Activated B cell treated with CpG ODN at 0.5 μM for 24 hours (primary cell): ENCODE data around the gene GFOD2. TPM values are rescaled to one million over a fixed set of nuclear protein-coding genes. Genes with fewer than 3 reads are reported as not detected.

Source experiments
- ATAC-seq: fragments of 200-7000 bp; cut with Tn5 transposase; one replicate; pipeline ENCODE4 v1.10.0; 2021; ENCODE audit warnings: low read depth, mild to moderate bottlenecking, moderate library complexity
- CTCF ChIA-PET: fragments of 350-600 bp; sonication (Branson Sonifier 250); formaldehyde crosslinking; loops from one replicate; lab custom pipeline; 2021; ENCODE audit warnings: antibody characterized with exemption; lab: Charles Lee
- POLR2A ChIA-PET: fragments of 350-600 bp; sonication (Branson Sonifier 250); formaldehyde crosslinking; loops from one replicate; lab custom pipeline; 2021; ENCODE audit warnings: antibody characterized with exemption; lab: Charles Lee
- DNase-seq: peaks from one replicate; pipeline ENCODE4 v3.0.0; 2022
- H3K27ac Mint-ChIP-seq: one replicate; pipeline ENCODE4 v1.8.0; 2020; ENCODE audit warnings: mixed read lengths
- H3K27me3 Mint-ChIP-seq: one replicate; pipeline ENCODE4 v1.8.0; 2021; ENCODE audit warnings: mixed read lengths
- H3K36me3 Mint-ChIP-seq: one replicate; pipeline ENCODE4 v1.8.0; 2021; ENCODE audit warnings: low read depth, mixed read lengths
- H3K4me1 Mint-ChIP-seq: one replicate; pipeline ENCODE4 v1.8.0; 2021; ENCODE audit warnings: mixed read lengths
- H3K4me3 Mint-ChIP-seq: one replicate; pipeline ENCODE4 v1.8.0; 2020; ENCODE audit warnings: mild to moderate bottlenecking, mixed read lengths
- H3K9me3 Mint-ChIP-seq: one replicate; pipeline ENCODE4 v1.8.0; 2020; ENCODE audit warnings: mixed read lengths
- CTCF ChIP-seq: fragments of 200-600 bp; IDR thresholded peaks from one replicate; pipeline ENCODE4 v1.8.0; 2022; ENCODE audit warnings: antibody characterized with exemption, mild to moderate bottlenecking
- intact Hi-C: fragments of 100-400 bp; cut with micrococcal nuclease; formaldehyde crosslinking; loops from one replicate; pipeline ENCODE4 v1.15.1; 2024
- total RNA-seq: library from RNA; stranded (reverse); gene quantifications from 2 replicates; pipeline ENCODE4 v1.2.3, GENCODE V29; 2022

GFOD2 gene
- total RNA-seq, 1 donor from 2014 or later: 12.6 TPM

DNA sequence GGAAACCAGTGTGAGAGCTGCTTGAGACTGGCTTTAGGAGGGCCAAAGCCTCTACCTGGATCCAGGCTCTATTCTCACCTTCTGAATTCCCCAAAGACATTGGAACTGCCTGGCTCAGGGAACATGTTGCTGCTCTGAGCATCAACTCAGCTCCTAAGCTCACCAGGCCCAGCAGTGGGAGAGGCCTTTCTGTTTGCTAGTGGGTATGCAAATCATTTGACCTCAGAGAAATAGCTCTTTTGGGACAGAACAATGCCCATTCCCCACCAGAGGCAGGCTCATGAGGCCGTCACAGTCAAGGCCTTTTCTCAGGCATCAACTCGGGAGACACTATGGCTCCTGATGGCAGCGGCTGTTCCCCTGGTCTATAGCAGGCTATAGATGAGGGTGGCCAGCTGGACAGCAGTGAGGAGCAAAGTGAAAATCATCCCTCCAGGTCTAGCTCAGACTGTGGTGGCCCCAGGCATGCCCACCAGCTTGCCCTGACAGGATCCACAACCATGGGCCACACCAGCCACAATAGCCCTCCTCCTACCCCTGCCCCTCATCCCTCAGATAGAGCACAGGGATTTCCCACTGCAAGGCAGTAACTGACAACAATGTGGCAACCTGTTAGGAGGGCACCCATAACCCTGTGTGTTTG is 30.4 kb upstream of the GFOD2 start:
- ATAC-seq (peak; percentile 18), DNase-seq (no peak)
- no peak for TF ChIP-seq CTCF
- Mint-ChIP-seq H3K27ac (peak overlapping the region; percentile 12), H3K27me3 (no peaks in the 10 kb centered on the region), H3K4me1 (peaks cover 25% of the 10 kb centered on the region), H3K36me3 (peaks cover 20% of the 10 kb centered on the region), H3K9me3 (no peaks in the 10 kb centered on the region), H3K4me3 (no peak overlapping the region)
- intact Hi-C loops: no loop called here
- ChIA-PET POLR2A (no interaction called here), CTCF (no interaction called here)

DNA sequence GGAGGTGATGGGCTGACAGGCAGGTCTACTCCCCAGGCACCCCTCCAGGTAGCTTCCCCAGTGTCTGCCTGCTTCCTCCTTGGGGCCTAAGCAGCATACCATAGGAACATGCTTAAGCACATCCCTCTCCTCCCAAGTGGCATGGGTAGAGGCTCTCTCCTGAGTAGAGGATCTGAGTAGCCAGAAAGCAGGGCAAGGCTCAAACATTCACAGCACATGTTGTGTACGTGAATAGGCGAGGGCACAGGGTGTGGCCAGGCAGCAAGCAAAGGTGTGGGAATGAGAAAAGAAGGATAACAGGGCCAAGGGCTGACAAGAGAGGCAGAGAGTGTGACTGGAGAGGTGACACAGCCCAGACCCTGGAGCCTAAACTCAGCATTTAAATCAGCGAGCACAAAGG is 29.7 kb upstream of the GFOD2 start:
- no peak for ATAC-seq
- DNase-seq: no peak
- H3K4me1 Mint-ChIP-seq: peaks cover 25% of the 10 kb centered on the region
- no peak overlapping the region for H3K4me3 Mint-ChIP-seq
- no peaks in the 10 kb centered on the region for H3K27me3 Mint-ChIP-seq
- TF ChIP-seq CTCF: no peak
- no peak overlapping the region for H3K27ac Mint-ChIP-seq
- peaks cover 23% of the 10 kb centered on the region for H3K36me3 Mint-ChIP-seq
- H3K9me3 Mint-ChIP-seq: no peaks in the 10 kb centered on the region
- intact Hi-C loops: no loop called here
- CTCF ChIA-PET: no interaction called here
- POLR2A ChIA-PET: no interaction called here

GRCh38 chr16:67746846-67747245 is 27.7 kb upstream of the GFOD2 start:
- Mint-ChIP-seq H3K4me3 (no peak overlapping the region), H3K27ac (no peak overlapping the region), H3K27me3 (no peaks in the 10 kb centered on the region), H3K36me3 (peaks cover 32% of the 10 kb centered on the region), H3K9me3 (no peaks in the 10 kb centered on the region), H3K4me1 (peaks cover 25% of the 10 kb centered on the region)
- ChIA-PET CTCF (no interaction called here), POLR2A (no interaction called here)
- no peak for DNase-seq
- intact Hi-C loops: no loop called here
- no peak for ATAC-seq
- TF ChIP-seq CTCF: no peak

- Mint-ChIP-seq H3K4me1 (no peaks in the 10 kb centered on the region), H3K4me3 (no peak overlapping the region), H3K27me3 (no peaks in the 10 kb centered on the region), H3K27ac (no peak overlapping the region), H3K36me3 (peaks cover 56% of the 10 kb centered on the region), H3K9me3 (no peaks in the 10 kb centered on the region)
- ATAC-seq (no peak), DNase-seq (no peak)
- POLR2A ChIA-PET: no interaction called here
- no peak for TF ChIP-seq CTCF
- CTCF ChIA-PET: no interaction called here
- intact Hi-C loops: no loop called here
These were observed 22.0 kb upstream of the GFOD2 start for GRCh38 chr16:67741118-67741517.

- no peak for ATAC-seq
- no peak overlapping the region for H3K27ac Mint-ChIP-seq
- no peak for DNase-seq
- H3K9me3 Mint-ChIP-seq: no peaks in the 10 kb centered on the region
- no peak for TF ChIP-seq CTCF
- ChIA-PET CTCF (no interaction called here), POLR2A (interaction anchor here (0.7 kb wide), 1 partner anchor 53 kb away, joined by 4 read pairs; no protein-coding TSS in a partner anchor)
- H3K4me3 Mint-ChIP-seq: no peak overlapping the region
- intact Hi-C loops: no loop called here
- H3K36me3 Mint-ChIP-seq: peaks cover 60% of the 10 kb centered on the region
- no peaks in the 10 kb centered on the region for H3K27me3 Mint-ChIP-seq
- H3K4me1 Mint-ChIP-seq: no peaks in the 10 kb centered on the region
These were observed 21.3 kb upstream of the GFOD2 start for GRCh38 chr16:67740391-67740790.
